Psoas muscle (tissue), 8 donors: ENCODE measurements around the gene NOP16. TPM values are rescaled to one million over a fixed set of nuclear protein-coding genes. Genes with fewer than 3 reads are reported as not detected.

Experiments
- ATAC-seq, 4 donors: fragments of 200-7000 bp; cut with Tn5 transposase; one replicate each; pipeline ENCODE4 v1.9.1; 2020; ENCODE audit warnings: moderate library complexity in 3 of 4, mild to moderate bottlenecking in 2 of 4
- DNase-seq, 2 donors: peaks; one replicate each; pipeline ENCODE4 v3.0.0-alpha.2; 2020
- H3K27ac ChIP-seq: fragments of 200-600 bp; one replicate; pipeline ENCODE4 v1.8.0; 2022
- H3K27me3 ChIP-seq, 3 donors: fragments of 200-600 bp in 1 of 3; one replicate each; pipeline versions ENCODE4 v1.6.1 to v1.8.0; 2013 to 2022; ENCODE audit warnings: low read length in 2 of 3, mild to moderate bottlenecking in 2 of 3, moderate library complexity in 1 of 3; ENCODE audit not compliant: insufficient read depth in 3 of 3
- H3K36me3 ChIP-seq, 2 donors: fragments of 200-600 bp in 1 of 2; one replicate each; pipeline versions ENCODE4 v1.6.1 to v1.8.0; 2013 to 2022; ENCODE audit warnings: low read depth in 1 of 2, mild to moderate bottlenecking in 1 of 2, moderate library complexity in 1 of 2; ENCODE audit not compliant: insufficient read depth in 1 of 2
- H3K4me1 ChIP-seq: fragments of 200-600 bp; one replicate; pipeline ENCODE4 v1.8.0; 2022
- H3K4me3 ChIP-seq: fragments of 200-600 bp; one replicate; pipeline ENCODE4 v1.8.0; 2022; ENCODE audit warnings: mild to moderate bottlenecking
- H3K9me3 ChIP-seq: fragments of 200-600 bp; one replicate; pipeline ENCODE4 v1.8.0; 2022
- CTCF ChIP-seq: fragments of 200-600 bp; IDR thresholded peaks from one replicate; pipeline ENCODE4 v1.8.0; 2022; ENCODE audit warnings: antibody characterized with exemption
- WGBS, 3 donors: extraction: QIAGEN DNeasy Blood & Tissue Kit; methylation state at CpG; one replicate each; pipeline versions ENCODE4 v1.1.6 to v1.1.7; 2013; 5-methylcytosine and 5-hydroxymethylcytosine counted together
- intact Hi-C, 2 donors: fragments of 100-400 bp; cut with DNase I; formaldehyde crosslinking; loops; one replicate each; pipeline versions ENCODE4 v1.11.0 to v1.14.2; 2022
- polyA plus RNA-seq, 3 donors: library from polyadenylated mRNA; stranded (reverse); fragments of 200-250 nt; gene quantifications; one replicate each; pipeline ENCODE4 v1.2.3, GENCODE V29; 2013
- total RNA-seq, 4 donors: library from RNA; stranded (reverse); fragmentation: NEBNext Ultra II Directional in 2 of 4; extraction: Animal tissue kit (Norgen Biotek cat#: 25700) in 2 of 4; gene quantifications; one replicate each; pipeline versions ENCODE4 v1.2.1 to v1.2.4, GENCODE V29; 2021 to 2023
- donor health status: healthy with polysubstance abuse.
- donor health status: DM: no; HTN: no; CAD: no; lungs with moderate emphysema.
- donor health status: Bipolar disorder and iron deficiency.
- donor health status: healthy.
- donor health status: DM: yes; HTN: yes; CAD: no.
- donor health status: DM: no; HTN: no; CAD: no.
- donor health status: DM: no; HTN: no; CAD: no.
- donor health status: DM: yes; HTN: yes; CAD: no.

Gene NOP16
- total and polyA plus RNA-seq, 7 donors, result 35.6 to 206 (median 76.2) TPM

- WGBS, 3 donors, result 76 to 90% (median 81%) methylated on average over 11 of the region's 11 CpGs
- peaks cover 2% of the 10 kb centered on the region for H3K4me1 ChIP-seq
- H3K36me3 ChIP-seq, result peaks cover 0 to 87% of the 10 kb centered on the region in 2 donors
- DNase-seq (no peak), ATAC-seq (no peak)
- no peak overlapping the region for H3K27ac ChIP-seq
- no peaks in the 10 kb centered on the region for H3K9me3 ChIP-seq
- intact Hi-C loops, result no loop called here
- no peak for TF ChIP-seq CTCF
- H3K27me3 ChIP-seq, result peaks cover 0 to 1% (median 0%) of the 10 kb centered on the region in 3 donors
- H3K4me3 ChIP-seq, result no peak overlapping the region
Measured at GRCh38 chr5:176394881-176395675, 6.7 kb upstream of the NOP16 start.

GRCh38 chr5:176394096-176394495 lies 5.7 kb upstream of the NOP16 start:
- WGBS, 3 donors, result 85 to 88% (median 88%) methylated on average over 9 of the region's 9 CpGs
- no peak overlapping the region for H3K27ac ChIP-seq
- ATAC-seq, result no peak
- no peaks in the 10 kb centered on the region for H3K9me3 ChIP-seq
- intact Hi-C loops, result no loop called here
- peaks cover 0 to 82% of the 10 kb centered on the region in 2 donors for H3K36me3 ChIP-seq
- H3K4me3 ChIP-seq, result no peak overlapping the region
- peaks cover 0 to 1% (median 0%) of the 10 kb centered on the region in 3 donors for H3K27me3 ChIP-seq
- peaks cover 8% of the 10 kb centered on the region for H3K4me1 ChIP-seq
- TF ChIP-seq CTCF, result no peak
- no peak for DNase-seq

GRCh38 chr5:176392526-176392925 lies 4.1 kb upstream of the NOP16 start:
- DNase-seq (peak in 1 of 2 donors; percentile 26), ATAC-seq (no peak)
- WGBS, 3 donors, result 66 to 86% (median 77%) methylated on average over 11 of the region's 11 CpGs
- no peak for TF ChIP-seq CTCF
- peaks cover 0 to 1% (median 0%) of the 10 kb centered on the region in 3 donors for H3K27me3 ChIP-seq
- H3K4me1 ChIP-seq, result peaks cover 9% of the 10 kb centered on the region
- H3K4me3 ChIP-seq, result no peak overlapping the region
- no peaks in the 10 kb centered on the region for H3K9me3 ChIP-seq
- intact Hi-C loops, result loop anchor here in 1 of 2 donors (2.0 kb wide), 1 partner anchor 18 kb away; no protein-coding TSS in a partner anchor
- H3K27ac ChIP-seq, result no peak overlapping the region
- peaks cover 0 to 67% of the 10 kb centered on the region in 2 donors for H3K36me3 ChIP-seq

DNA sequence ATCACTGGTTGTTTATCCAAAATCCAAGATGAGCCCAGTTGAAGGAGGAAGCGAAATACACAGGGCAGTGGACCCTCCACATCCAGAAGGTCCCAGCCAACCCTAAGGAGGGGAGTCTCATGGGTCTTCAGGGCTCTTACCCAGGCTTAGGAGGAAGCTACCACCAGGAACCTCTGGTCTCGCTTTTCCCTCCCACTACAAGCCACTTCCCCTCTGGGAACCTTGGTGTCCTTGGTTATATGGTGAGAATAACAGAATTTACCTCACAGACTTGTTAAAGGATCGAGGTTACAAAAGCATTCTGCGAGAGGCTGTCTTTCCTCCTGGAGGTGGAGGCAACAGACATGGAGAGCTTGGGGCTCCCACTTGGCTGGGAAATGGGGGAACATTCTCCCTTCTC lies 3.6 kb upstream of the NOP16 start:
- Histone ChIP-seq H3K36me3 (peaks cover 0 to 65% of the 10 kb centered on the region in 2 donors), H3K27me3 (peaks cover 0 to 1% (median 0%) of the 10 kb centered on the region in 3 donors), H3K9me3 (no peaks in the 10 kb centered on the region), H3K4me3 (no peak overlapping the region), H3K4me1 (peaks cover 14% of the 10 kb centered on the region), H3K27ac (no peak overlapping the region)
- TF ChIP-seq CTCF, result no peak
- DNase-seq, result peak in 1 of 2 donors; percentile 23
- 89 to 93% (median 93%) methylated on average over 4 of the region's 4 CpGs for WGBS, 3 donors
- ATAC-seq, result no peak
- intact Hi-C loops, result loop anchor here in 1 of 2 donors (2.0 kb wide), 1 partner anchor 19 kb away; no protein-coding TSS in a partner anchor
